IPS-NIHi7 (cell line): Measurements from ENCODE around the gene RBM47.
"Not testable (repeated sequence)": the region's sequence is repeated elsewhere in the genome, so short reads cannot be mapped to it uniquely, and the experiment has no call there.

ENCODE experiments used
- DNase-seq: peaks from one replicate; pipeline ENCODE4 v3.0.0; 2012; ENCODE audit warnings: mixed read lengths; ENCODE audit errors: extremely low spot score

RBM47 gene

GRCh38 chr4:40446839-40447238, 182.8 kb downstream of the RBM47 start:
- no peak for DNase-seq

- not testable (repeated sequence) for DNase-seq
Observed at GRCh38 chr4:40446261-40446750, 183.4 kb downstream of the RBM47 start.

GRCh38 chr4:40445671-40446070, 184.0 kb downstream of the RBM47 start:
- no peak for DNase-seq

- DNase-seq, result no peak
Observed at GRCh38 chr4:40441430-40441829, 188.2 kb downstream of the RBM47 start.

GRCh38 chr4:40439519-40439918, 190.1 kb downstream of the RBM47 start:
- no peak for DNase-seq

- no peak for DNase-seq
Observed at GRCh38 chr4:40438384-40439026, 191.2 kb downstream of the RBM47 start.

GRCh38 chr4:40437741-40438383, 191.8 kb downstream of the RBM47 start:
- DNase-seq, result no peak

GRCh38 chr4:40435306-40435705, 194.4 kb downstream of the RBM47 start:
- DNase-seq, result not testable (repeated sequence)

- DNase-seq, result no peak
Observed at GRCh38 chr4:40434126-40434687, 195.5 kb downstream of the RBM47 start.

GRCh38 chr4:40432504-40432903, 197.2 kb downstream of the RBM47 start:
- DNase-seq, result no peak

GRCh38 chr4:40427871-40428270, 201.8 kb downstream of the RBM47 start:
- DNase-seq, result not testable (repeated sequence)

GRCh38 chr4:40427128-40427527, 202.5 kb downstream of the RBM47 start:
- no peak for DNase-seq

- DNase-seq, result no peak
Observed at GRCh38 chr4:40425799-40426574, 203.7 kb downstream of the RBM47 start.

- DNase-seq, result no peak
Observed at GRCh38 chr4:40423735-40424134, 205.9 kb downstream of the RBM47 start.

- no peak for DNase-seq
Observed at GRCh38 chr4:40421839-40422708, 207.6 kb downstream of the RBM47 start.

- no peak for DNase-seq
Observed at GRCh38 chr4:40419231-40419912, 210.3 kb downstream of the RBM47 start.

- DNase-seq, result no peak
Observed at GRCh38 chr4:40418430-40419230, 211.0 kb downstream of the RBM47 start.

GRCh38 chr4:40417941-40418340, 211.7 kb downstream of the RBM47 start:
- no peak for DNase-seq

- no peak for DNase-seq
Observed at GRCh38 chr4:40414673-40415072, 215.0 kb downstream of the RBM47 start.
